Activated naive CD8-positive, alpha-beta T cell treated with anti-CD3 and anti-CD28 coated beads, Interleukin-2, amount 50 U/mL, for 24 hours (primary cell): ENCODE measurements around the gene LRTM2.

Experiments used
- ATAC-seq: fragments of 150-1000 bp; cut with Tn5 transposase; one replicate; pipeline ENCODE4 v1.10.0; 2021
- DNase-seq: peaks from one replicate; pipeline ENCODE4 v3.0.0; 2021
- H3K27ac Mint-ChIP-seq: one replicate; pipeline ENCODE4 v1.8.0; 2021; ENCODE audit warnings: mild to moderate bottlenecking, mixed read lengths
- H3K27me3 Mint-ChIP-seq: one replicate; pipeline ENCODE4 v1.8.0; 2021; ENCODE audit warnings: mixed read lengths
- H3K36me3 Mint-ChIP-seq: one replicate; pipeline ENCODE4 v1.8.0; 2021; ENCODE audit warnings: low read depth, mixed read lengths
- H3K4me1 Mint-ChIP-seq: one replicate; pipeline ENCODE4 v1.8.0; 2021; ENCODE audit warnings: mixed read lengths
- H3K4me3 Mint-ChIP-seq: one replicate; pipeline ENCODE4 v1.8.0; 2021; ENCODE audit warnings: mild to moderate bottlenecking, moderate library complexity, mixed read lengths
- H3K9me3 Mint-ChIP-seq: one replicate; pipeline ENCODE4 v1.8.0; 2021; ENCODE audit warnings: mixed read lengths

LRTM2 gene

DNA sequence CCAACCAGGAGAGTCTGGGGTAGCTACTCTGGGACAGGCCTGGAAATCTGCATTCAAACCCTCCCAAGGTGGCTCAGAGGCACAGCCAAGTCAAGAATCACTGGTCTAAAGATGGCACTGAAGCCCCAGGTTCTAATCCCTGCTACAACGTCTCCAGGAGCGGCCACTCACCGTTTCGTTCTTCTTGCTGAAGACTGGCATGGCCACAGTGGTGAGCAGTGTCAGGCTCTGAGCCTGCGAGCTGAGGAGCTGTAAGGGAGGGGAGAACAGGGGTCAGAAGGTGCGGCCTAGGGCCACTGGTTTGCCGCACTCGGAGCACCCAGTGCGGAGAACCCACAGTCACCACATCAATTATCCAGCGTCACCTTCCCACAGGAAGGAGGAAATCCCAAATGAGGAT, 59.3 kb downstream of the LRTM2 start:
- H3K27ac Mint-ChIP-seq = no peak overlapping the region
- H3K4me1 Mint-ChIP-seq = no peaks in the 10 kb centered on the region
- H3K9me3 Mint-ChIP-seq = no peaks in the 10 kb centered on the region

DNA sequence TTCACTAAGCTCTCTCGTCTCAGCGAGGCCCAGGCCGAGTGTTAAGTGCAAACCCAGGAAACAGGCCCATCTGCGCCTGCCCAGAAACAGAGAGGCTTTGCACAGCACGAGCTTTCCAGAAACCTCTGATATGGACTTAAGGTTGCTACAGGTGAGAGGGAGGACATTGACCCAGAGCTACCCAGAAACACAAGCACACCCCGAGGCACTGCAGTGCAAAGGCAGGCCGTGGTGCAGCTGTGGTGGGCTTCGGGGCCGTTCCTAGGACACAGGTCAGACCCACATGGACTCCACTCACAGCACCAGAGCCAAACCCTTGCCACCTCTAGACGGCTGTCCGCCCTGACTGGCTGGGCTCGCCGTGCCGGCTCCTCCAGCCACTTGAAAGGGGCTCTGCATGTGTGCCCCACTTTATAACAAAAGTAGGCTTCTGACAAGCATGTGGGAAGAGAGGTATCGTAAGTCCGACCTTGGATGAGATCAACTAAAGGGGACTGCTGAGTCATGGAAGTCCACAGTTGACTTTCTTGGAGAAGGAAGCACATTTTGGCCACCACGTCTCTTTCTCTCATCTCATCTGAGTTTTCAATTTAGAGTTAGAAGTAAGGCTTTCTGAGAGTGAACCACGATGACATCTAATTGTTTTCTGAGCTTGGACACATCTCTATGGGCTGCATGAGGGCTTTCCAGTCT, 59.9 kb downstream of the LRTM2 start:
- Mint-ChIP-seq H3K4me1 (no peaks in the 10 kb centered on the region), H3K4me3 (no peak overlapping the region), H3K27me3 (no peaks in the 10 kb centered on the region), H3K9me3 (no peaks in the 10 kb centered on the region), H3K36me3 (no peaks in the 10 kb centered on the region), H3K27ac (no peak overlapping the region)
- DNase-seq (no peak), ATAC-seq (no peak)

More for the DNA sequence above, 59.3 kb downstream of the LRTM2 start:
- no peaks in the 10 kb centered on the region for H3K27me3 Mint-ChIP-seq
- ATAC-seq (no peak), DNase-seq (no peak)
- no peak overlapping the region for H3K4me3 Mint-ChIP-seq
- H3K36me3 Mint-ChIP-seq = no peaks in the 10 kb centered on the region

DNA sequence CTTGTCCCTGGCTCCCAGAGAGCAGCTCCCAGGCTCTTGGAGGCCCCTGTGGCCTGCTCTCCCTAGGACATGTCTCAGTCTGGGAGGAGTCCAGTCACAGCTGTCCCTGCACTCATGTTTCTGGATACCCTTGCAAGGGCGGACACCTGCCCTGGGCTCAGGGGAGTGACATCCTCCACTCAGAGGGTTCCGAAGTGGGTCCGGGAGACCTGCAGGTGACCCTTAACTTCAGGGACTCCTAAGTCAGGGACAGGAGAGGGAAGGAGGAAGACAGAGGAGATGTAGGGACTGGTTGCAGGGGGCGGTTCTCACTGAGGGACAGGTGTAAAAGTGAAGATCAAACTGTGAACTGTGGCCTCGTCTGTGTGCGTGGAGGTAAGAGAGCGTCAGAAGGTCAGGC, 60.5 kb downstream of the LRTM2 start:
- no peak for DNase-seq
- H3K27me3 Mint-ChIP-seq = no peaks in the 10 kb centered on the region

DNA sequence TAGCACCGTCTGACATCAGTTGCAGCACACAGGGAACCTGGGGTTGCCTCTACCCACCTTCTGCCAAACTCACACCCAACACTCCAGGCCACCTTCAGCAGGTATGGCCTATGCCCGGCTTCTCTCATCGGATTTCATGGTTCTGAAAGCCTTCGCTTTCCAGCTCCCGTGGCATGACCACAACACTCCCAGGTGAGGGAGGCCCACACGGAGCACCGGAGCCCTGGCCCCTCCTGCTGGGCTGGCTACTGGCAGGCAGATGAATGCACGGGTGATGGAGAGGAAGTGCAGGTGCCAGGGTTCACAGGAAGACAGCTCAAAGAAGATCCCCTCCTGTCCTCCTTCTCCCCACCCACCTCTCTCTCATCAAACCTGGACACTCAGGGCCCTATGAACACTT, 60.9 kb downstream of the LRTM2 start:
- Mint-ChIP-seq H3K27ac (no peak overlapping the region), H3K9me3 (no peaks in the 10 kb centered on the region), H3K4me3 (no peak overlapping the region), H3K36me3 (no peaks in the 10 kb centered on the region), H3K27me3 (no peaks in the 10 kb centered on the region), H3K4me1 (no peaks in the 10 kb centered on the region)
- no peak for ATAC-seq
- DNase-seq = no peak

More for the DNA sequence above, 60.5 kb downstream of the LRTM2 start:
- no peak for ATAC-seq
- Mint-ChIP-seq H3K36me3 (no peaks in the 10 kb centered on the region), H3K9me3 (no peaks in the 10 kb centered on the region), H3K27ac (no peak overlapping the region), H3K4me3 (no peak overlapping the region), H3K4me1 (no peaks in the 10 kb centered on the region)

DNA sequence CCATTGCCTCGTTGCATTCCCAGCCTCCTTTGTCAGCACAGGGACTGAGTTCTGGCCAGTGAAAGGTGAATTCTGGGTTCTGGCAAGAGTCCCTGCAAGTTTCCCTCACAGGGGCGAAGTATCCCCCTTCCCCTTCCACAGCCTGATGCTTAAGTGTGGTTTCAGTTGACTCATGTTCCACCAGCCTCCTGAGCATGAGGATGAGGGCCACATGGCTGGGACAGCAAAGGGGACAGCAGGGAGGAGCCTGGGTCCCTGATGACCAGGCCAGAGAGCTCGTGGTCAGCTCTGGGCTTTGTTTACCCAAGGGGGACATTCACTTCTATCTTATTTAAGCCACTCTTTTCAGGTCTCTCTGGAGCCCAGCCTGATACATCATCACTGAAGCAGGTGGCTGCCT, 61.6 kb downstream of the LRTM2 start:
- Mint-ChIP-seq H3K36me3 (no peaks in the 10 kb centered on the region), H3K4me1 (no peaks in the 10 kb centered on the region), H3K27ac (no peak overlapping the region), H3K9me3 (no peaks in the 10 kb centered on the region), H3K27me3 (peaks cover 3% of the 10 kb centered on the region), H3K4me3 (no peak overlapping the region)
- no peak for ATAC-seq
- DNase-seq = no peak

DNA sequence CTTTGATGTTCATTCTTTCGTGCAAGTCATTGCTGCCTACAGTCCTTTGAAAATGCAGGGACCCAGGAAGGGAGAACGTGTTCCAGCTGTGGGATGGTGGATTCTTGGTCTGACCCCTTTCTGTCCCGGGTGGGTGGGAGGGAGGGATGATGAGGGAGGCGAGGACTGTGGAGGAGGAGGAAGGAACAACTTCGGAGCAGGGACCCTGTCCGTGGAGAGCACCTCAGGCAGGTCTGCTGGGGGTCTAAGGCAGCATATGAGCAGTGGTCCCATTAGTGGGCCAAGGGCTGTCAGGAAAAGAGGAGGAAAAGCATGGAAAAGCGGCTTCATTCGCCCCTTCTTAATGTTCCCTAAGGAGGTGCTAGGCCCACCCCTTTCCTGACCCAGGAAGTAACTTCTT, 62.0 kb downstream of the LRTM2 start:
- ATAC-seq = no peak
- H3K9me3 Mint-ChIP-seq = no peaks in the 10 kb centered on the region
- peaks cover 3% of the 10 kb centered on the region for H3K27me3 Mint-ChIP-seq
- DNase-seq = no peak
- H3K4me3 Mint-ChIP-seq = no peak overlapping the region
- no peaks in the 10 kb centered on the region for H3K36me3 Mint-ChIP-seq
- H3K27ac Mint-ChIP-seq = no peak overlapping the region
- no peaks in the 10 kb centered on the region for H3K4me1 Mint-ChIP-seq

DNA sequence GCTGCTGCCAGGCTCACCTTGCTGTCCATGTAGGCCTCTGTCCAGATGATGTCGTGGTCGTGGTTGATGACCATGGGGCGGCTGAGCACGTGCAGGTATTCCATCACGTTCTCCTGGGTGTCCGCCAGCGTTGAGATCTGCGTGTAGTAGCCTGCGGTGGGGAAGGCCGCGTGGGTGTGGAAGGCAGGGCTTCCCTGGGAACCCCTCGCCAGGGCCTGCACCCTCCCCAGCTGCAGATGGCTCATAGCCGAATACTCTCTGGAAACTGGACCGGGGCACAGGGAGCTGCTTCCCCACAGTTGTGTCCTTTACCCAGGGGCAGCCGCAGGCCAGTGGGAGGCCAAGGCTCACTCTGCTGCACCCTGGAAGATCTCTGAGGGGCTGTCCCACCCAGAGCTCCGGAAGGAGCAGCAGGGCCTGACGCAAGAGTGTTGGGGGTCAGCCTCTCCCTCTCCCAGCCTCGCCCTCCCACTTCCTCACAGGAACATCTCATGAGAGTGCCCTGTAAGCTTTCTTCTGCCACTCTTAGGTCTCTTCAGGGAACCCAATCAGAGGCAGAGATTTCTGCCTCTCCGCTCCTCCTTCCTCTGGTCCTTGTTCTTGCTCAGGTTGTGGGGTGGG, 62.6 kb downstream of the LRTM2 start:
- Mint-ChIP-seq H3K9me3 (no peaks in the 10 kb centered on the region), H3K4me1 (no peaks in the 10 kb centered on the region), H3K36me3 (no peaks in the 10 kb centered on the region), H3K27me3 (peaks cover 3% of the 10 kb centered on the region), H3K27ac (no peak overlapping the region), H3K4me3 (no peak overlapping the region)
- no peak for DNase-seq
- ATAC-seq = no peak

- H3K4me1 Mint-ChIP-seq = no peaks in the 10 kb centered on the region
- no peak overlapping the region for H3K27ac Mint-ChIP-seq
- peaks cover 3% of the 10 kb centered on the region for H3K27me3 Mint-ChIP-seq
- DNase-seq = no peak
- H3K36me3 Mint-ChIP-seq = no peaks in the 10 kb centered on the region
- H3K9me3 Mint-ChIP-seq = peaks cover 1% of the 10 kb centered on the region
- no peak overlapping the region for H3K4me3 Mint-ChIP-seq
- ATAC-seq = no peak
Observed at GRCh38 chr12:1883513-1883912, 63.1 kb downstream of the LRTM2 start.

DNA sequence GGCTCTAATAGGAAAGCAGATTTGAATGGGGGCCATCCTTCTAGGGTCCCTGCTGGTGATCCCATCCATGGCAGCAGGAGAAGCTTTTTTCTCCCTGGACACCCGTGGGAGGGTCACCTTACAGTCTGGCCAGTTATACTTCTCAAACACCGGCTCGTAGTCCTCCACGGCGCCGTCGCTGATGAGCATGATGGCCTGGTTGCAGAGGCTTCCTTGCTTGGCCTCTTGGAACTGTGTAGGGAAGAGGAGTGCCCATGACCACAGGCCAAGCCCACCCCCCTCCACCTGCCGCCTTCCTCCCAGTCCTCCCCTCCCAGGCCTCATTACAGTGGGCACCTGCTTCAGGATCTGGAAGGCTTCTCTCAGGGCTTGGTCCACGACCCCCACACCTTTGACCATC, 64.3 kb downstream of the LRTM2 start:
- no peaks in the 10 kb centered on the region for H3K4me1 Mint-ChIP-seq
- no peak overlapping the region for H3K4me3 Mint-ChIP-seq
- ATAC-seq = no peak
- no peaks in the 10 kb centered on the region for H3K36me3 Mint-ChIP-seq
- DNase-seq = no peak
- H3K9me3 Mint-ChIP-seq = peaks cover 8% of the 10 kb centered on the region
- no peak overlapping the region for H3K27ac Mint-ChIP-seq
- H3K27me3 Mint-ChIP-seq = peaks cover 6% of the 10 kb centered on the region

DNA sequence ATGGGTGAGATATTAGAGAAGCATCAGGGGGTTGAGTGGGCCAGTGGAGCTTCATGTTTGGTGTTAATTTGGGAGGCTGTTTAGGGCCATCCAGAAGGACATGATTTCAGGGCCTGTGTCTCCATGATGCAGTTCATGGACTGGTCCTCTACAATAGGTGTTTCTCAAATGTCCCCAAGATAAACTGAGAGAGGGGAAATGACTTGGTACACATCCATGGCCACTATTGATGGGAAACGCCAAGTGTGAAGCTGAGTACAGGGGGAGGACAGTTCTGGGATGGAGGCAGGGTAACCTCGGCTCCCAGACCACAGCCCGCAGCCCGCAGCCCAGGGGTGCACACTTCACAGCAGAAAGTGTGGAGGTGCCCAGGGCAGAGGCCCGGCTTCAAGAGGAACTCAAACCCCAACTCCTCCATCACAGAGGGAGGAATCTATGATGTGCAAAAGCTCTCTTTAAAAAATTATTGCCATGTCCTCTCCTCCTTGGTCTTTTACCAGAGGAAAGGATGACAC, 64.8 kb downstream of the LRTM2 start:
- DNase-seq (no peak), ATAC-seq (no peak)
- Mint-ChIP-seq H3K9me3 (peaks cover 8% of the 10 kb centered on the region), H3K36me3 (no peaks in the 10 kb centered on the region), H3K4me3 (no peak overlapping the region), H3K27ac (no peak overlapping the region), H3K4me1 (no peaks in the 10 kb centered on the region), H3K27me3 (peaks cover 6% of the 10 kb centered on the region)

- Mint-ChIP-seq H3K9me3 (peaks cover 8% of the 10 kb centered on the region), H3K4me3 (no peak overlapping the region), H3K36me3 (no peaks in the 10 kb centered on the region), H3K27me3 (peaks cover 6% of the 10 kb centered on the region), H3K4me1 (no peaks in the 10 kb centered on the region), H3K27ac (no peak overlapping the region)
- no peak for DNase-seq
- ATAC-seq = no peak
Observed at GRCh38 chr12:1885599-1886245, 65.4 kb downstream of the LRTM2 start.
